Gastrocnemius medialis (tissue), 4 donors: Measurements from ENCODE around the gene SYVN1. TPM values are rescaled to one million over a fixed set of nuclear protein-coding genes. Genes with fewer than 3 reads are reported as not detected.
A peak's percentile ranks its signal among the peaks of the same experiment; 100 is the strongest.

ENCODE experiments used
- ATAC-seq, 2 donors: fragments of 150-250 bp; one replicate each; pipeline ENCODE4 v1.9.1; 2016
- DNase-seq, 2 donors: peaks; one replicate each; pipeline ENCODE4 v3.0.0-alpha.2; 2019
- H3K27ac ChIP-seq, 4 donors: fragments of 200-600 bp; sonication (generic); 1 replicate in 1 of 4; 2 replicates in 3 of 4; pipeline ENCODE4 v1.5.1; 2016 to 2018; ENCODE audit warnings: mild to moderate bottlenecking in 2 of 4, moderate library complexity in 1 of 4
- H3K27me3 ChIP-seq, 3 donors: fragments of 200-600 bp; sonication (generic) in 2 of 3; 1 replicate in 1 of 3; 2 replicates in 2 of 3; pipeline versions ENCODE4 v1.5.1 to v1.6.0; 2016 to 2019; ENCODE audit warnings: mild to moderate bottlenecking in 1 of 3, moderate library complexity in 1 of 3
- H3K36me3 ChIP-seq, 2 donors: fragments of 200-600 bp; sonication (generic) in 1 of 2; one replicate each; pipeline ENCODE4 v1.5.1; 2017 to 2018
- H3K4me1 ChIP-seq, 2 donors: fragments of 200-600 bp; sonication (generic) in 1 of 2; one replicate each; pipeline ENCODE4 v1.5.1; 2016 to 2017; ENCODE audit warnings: mild to moderate bottlenecking in 2 of 2
- H3K4me3 ChIP-seq, 4 donors: fragments of 200-600 bp; sonication (generic) in 3 of 4; 1 replicate in 1 of 4; 2 replicates in 3 of 4; pipeline ENCODE4 v1.5.1; 2016 to 2019; ENCODE audit warnings: mild to moderate bottlenecking in 2 of 4
- H3K9me3 ChIP-seq, 3 donors: fragments of 200-600 bp; sonication (generic) in 2 of 3; 1 replicate in 1 of 3; 2 replicates in 2 of 3; pipeline ENCODE4 v1.5.1; 2016 to 2019
- CTCF ChIP-seq, 5 experiments: fragments of 450-650 bp in 3 of 5; fragments of 200-600 bp in 2 of 5; sonication (generic) in 2 of 5; IDR thresholded peaks in 4 of 5; conservative IDR thresholded peaks in 1 of 5; 1 replicate in 4 of 5; 2 replicates in 1 of 5; pipeline ENCODE4 v1.5.1; 2016 to 2019; ENCODE audit warnings: antibody characterized with exemption in 5 of 5, mild to moderate bottlenecking in 3 of 5, moderate library complexity in 3 of 5
- POLR2A ChIP-seq, 2 donors: fragments of 450-650 bp; IDR thresholded peaks; one replicate each; pipeline ENCODE4 v1.6.1; 2017; ENCODE audit warnings: antibody characterized with exemption in 2 of 2, mild to moderate bottlenecking in 2 of 2, moderate library complexity in 2 of 2
- in situ Hi-C, 4 donors: fragments of 200-750 bp; cut with MboI; loops; one replicate each; pipeline versions ENCODE4 v1.15.0 to v1.8.0; 2017; ENCODE audit warnings: low sequenced_read_pairs in 4 of 4
- intact Hi-C: fragments of 100-400 bp; cut with DNase I; formaldehyde crosslinking; loops from one replicate; pipeline ENCODE4 v1.15.1; 2023; ENCODE audit warnings: low total_unique reads
- total RNA-seq, 4 donors: library from RNA; depleted of rRNA; stranded (reverse); fragments of >200 nt; gene quantifications; one replicate each; pipeline versions ENCODE4 v1.1.0 to v1.2.3, GENCODE V29; 2016

SYVN1 gene
- total RNA-seq, 4 donors from 2014 or later: 24.6 to 77.5 (median 37.3) TPM

GRCh38 chr11:65085446-65085845 is 48.9 kb downstream of the SYVN1 start:
- H3K27me3 ChIP-seq: no peaks in the 10 kb centered on the region
- TF ChIP-seq CTCF (IDR thresholded peaks at IDR 0.05 in 4 of 5, conservative IDR thresholded peaks at IDR 0.05 in 1 of 5): no peak
- no peak for TF ChIP-seq POLR2A (IDR thresholded peaks at IDR 0.05)
- intact Hi-C loops (loop anchor here (2.0 kb wide), 1 partner anchor 31 kb away; the partner anchor contains the start of gene ZNHIT2), in situ Hi-C loops (no loop called here)
- ATAC-seq: no peak
- no peak overlapping the region for H3K4me3 ChIP-seq
- H3K4me1 ChIP-seq: peaks cover 12 to 18% of the 10 kb centered on the region in 2 donors
- no peak for DNase-seq
- H3K36me3 ChIP-seq: peaks cover 0 to 40% of the 10 kb centered on the region in 2 donors
- no peaks in the 10 kb centered on the region for H3K9me3 ChIP-seq
- no peak overlapping the region for H3K27ac ChIP-seq

DNA sequence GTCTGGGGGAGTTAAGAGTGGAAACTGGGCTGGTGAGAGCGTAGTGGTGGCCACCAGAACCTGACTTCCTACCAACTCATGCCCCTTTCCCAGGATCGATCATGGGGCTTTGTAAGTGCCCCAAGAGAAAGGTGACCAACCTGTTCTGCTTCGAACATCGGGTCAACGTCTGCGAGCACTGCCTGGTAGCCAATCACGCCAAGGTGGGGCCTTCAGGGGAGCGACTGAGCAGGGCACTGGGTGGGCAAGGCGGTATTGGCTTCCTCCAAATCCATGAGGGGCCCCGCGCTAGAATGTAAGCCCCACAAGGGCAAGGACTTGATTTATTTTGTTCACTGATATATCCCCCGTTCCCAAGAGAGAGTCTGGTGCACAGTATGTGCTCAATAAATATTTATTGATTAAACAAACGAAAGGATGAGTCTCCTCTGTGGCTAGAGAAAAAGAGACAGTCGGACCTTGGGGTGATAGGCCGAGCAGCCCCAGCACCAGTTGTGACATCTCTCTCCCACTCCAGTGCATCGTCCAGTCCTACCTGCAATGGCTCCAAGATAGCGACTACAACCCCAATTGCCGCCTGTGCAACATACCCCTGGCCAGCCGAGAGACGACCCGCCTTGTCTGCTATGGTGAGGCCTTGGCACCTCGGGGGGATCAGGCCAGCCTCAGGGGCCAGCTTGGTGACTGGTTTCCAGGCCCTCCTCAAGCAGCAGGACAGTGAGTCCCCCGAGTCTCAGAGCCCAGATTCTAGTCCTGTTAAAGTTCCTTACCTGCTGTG is 49.5 kb downstream of the SYVN1 start:
- TF ChIP-seq POLR2A (IDR thresholded peaks at IDR 0.05) (no peak), CTCF (IDR thresholded peaks at IDR 0.05 in 4 of 5, conservative IDR thresholded peaks at IDR 0.05 in 1 of 5) (no peak)
- ATAC-seq (peak in 1 of 2 donors; percentile 1), DNase-seq (no peak)
- peak overlapping the region; percentile 90 to 98 (median 91) for H3K27ac ChIP-seq
- H3K4me1 ChIP-seq: peaks cover 12 to 18% of the 10 kb centered on the region in 2 donors
- H3K36me3 ChIP-seq: peaks cover 0 to 40% of the 10 kb centered on the region in 2 donors
- no peaks in the 10 kb centered on the region for H3K9me3 ChIP-seq
- intact Hi-C loops: loop anchor here (1.0 to 5.0 kb wide), 7 partner anchors 12 to 1261 kb away; partner anchors contain the start of genes BRMS1, FAU, MRPL49 and SAC3D1
- in situ Hi-C loops: no loop called here
- peak overlapping the region; percentile 71 to 95 (median 81) for H3K4me3 ChIP-seq
- no peaks in the 10 kb centered on the region for H3K27me3 ChIP-seq

- peaks cover 12 to 18% of the 10 kb centered on the region in 2 donors for H3K4me1 ChIP-seq
- DNase-seq (peak; percentile 90 to 93), ATAC-seq (peak; percentile 98 to 99)
- H3K4me3 ChIP-seq: peak within 1 kb of the TSS; percentile 71 to 95 (median 81)
- TF ChIP-seq CTCF (IDR thresholded peaks at IDR 0.05 in 4 of 5, conservative IDR thresholded peaks at IDR 0.05 in 1 of 5) (peak in 1 of 5 experiments; percentile 4), POLR2A (IDR thresholded peaks at IDR 0.05) (peak; percentile 12 to 52)
- H3K36me3 ChIP-seq: peaks cover 0 to 38% of the 10 kb centered on the region in 2 donors
- in situ Hi-C loops (no loop called here), intact Hi-C loops (loop anchor here (1.0 to 5.0 kb wide), 7 partner anchors 12 to 1261 kb away; partner anchors contain the start of genes BRMS1, FAU, MRPL49 and SAC3D1)
- H3K27ac ChIP-seq: peak within 1 kb of the TSS; percentile 90 to 98 (median 91)
- no peaks in the 10 kb centered on the region for H3K9me3 ChIP-seq
- no peaks in the 10 kb centered on the region for H3K27me3 ChIP-seq
Measured at GRCh38 chr11:65083834-65084597, 50.3 kb downstream of the SYVN1 start, which contains the start of the genes CDCA5 and ZFPL1. Gene CDCA5 (minus strand): TSS chr11:65084040. CDS start chr11:65083978, 62 bp downstream. Gene ZFPL1 (plus strand): TSS chr11:65084222. CDS start chr11:65084699, 477 bp downstream.

- intact Hi-C loops: loop anchor here (5.0 kb wide), 1 partner anchor 41 kb away; the partner anchor contains the start of gene SAC3D1
- DNase-seq (no peak), ATAC-seq (peak in 1 of 2 donors; percentile 1)
- no peaks in the 10 kb centered on the region for H3K27me3 ChIP-seq
- H3K4me3 ChIP-seq: peak overlapping the region; percentile 71 to 95 (median 81)
- in situ Hi-C loops: no loop called here
- no peak for TF ChIP-seq CTCF (IDR thresholded peaks at IDR 0.05 in 4 of 5, conservative IDR thresholded peaks at IDR 0.05 in 1 of 5)
- no peak for TF ChIP-seq POLR2A (IDR thresholded peaks at IDR 0.05)
- peaks cover 0 to 31% of the 10 kb centered on the region in 2 donors for H3K36me3 ChIP-seq
- H3K27ac ChIP-seq: peak overlapping the region; percentile 90 to 98 (median 91)
- no peaks in the 10 kb centered on the region for H3K9me3 ChIP-seq
- peaks cover 12 to 18% of the 10 kb centered on the region in 2 donors for H3K4me1 ChIP-seq
Measured at GRCh38 chr11:65083134-65083833, 51.0 kb downstream of the SYVN1 start.
